ENCODE results near the gene SEMA5A.
"Not testable (repeated sequence)": the region's sequence is repeated elsewhere in the genome, so short reads cannot be mapped to it uniquely, and the experiment has no call there.

The SEMA5A gene

DNA sequence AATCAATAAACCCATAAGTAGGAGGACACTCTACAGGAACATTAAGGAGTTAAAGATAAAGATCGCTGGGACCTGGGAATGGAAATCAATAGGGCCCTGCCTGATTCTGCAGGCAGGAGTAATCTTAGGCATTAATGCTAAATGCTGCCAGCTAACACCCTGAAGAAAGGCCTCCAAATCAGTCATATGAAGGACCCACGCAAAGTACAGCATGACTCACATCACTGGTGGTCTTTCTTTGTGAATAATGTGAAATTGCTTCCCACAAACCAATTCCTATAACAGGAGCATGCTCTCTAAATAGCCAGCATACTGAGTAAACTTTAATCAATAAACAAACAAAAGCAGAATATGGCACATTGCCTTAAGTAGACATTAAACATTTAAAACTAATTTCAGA, 172.3 kb downstream of the SEMA5A start:
- no peak for DNase-seq

DNA sequence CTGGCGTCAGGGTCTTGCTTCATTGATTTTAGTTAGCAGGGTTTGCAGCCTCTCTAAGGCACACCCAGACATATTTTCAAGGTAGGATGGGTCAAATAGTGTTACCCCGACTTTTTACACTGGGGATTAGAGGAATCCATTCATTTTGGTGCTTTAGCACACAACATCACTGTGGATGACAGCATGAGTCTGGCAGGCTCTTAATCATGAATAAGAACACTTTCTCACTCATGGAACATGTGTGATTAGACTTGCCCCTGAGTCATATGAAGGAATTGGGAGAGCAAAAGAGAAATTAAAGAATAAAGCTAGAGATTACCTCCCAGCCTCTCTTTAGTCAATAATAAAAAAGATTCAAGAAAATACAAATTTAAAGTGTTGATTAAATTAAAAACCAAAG, 175.6 kb downstream of the SEMA5A start:
- DNase-seq, result no peak

DNA sequence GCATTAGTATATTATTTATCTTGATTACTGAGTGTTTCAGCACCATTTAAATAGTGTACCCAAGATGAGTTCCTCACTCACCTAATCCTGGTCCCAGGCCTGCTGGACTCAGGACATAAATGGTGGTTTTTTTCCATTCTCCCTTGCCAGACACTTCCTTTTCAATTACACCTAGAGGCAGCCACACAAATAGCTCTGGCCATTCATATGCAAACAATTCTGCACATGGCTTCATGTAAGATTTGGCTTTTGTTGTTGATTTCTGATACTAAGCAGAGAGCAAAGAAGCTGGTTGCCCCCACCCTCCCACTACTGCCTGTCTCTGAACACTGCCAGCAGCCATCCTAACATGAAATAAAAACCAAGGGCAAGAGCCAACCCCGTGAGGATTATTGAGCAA, 180.4 kb downstream of the SEMA5A start:
- no peak for DNase-seq

DNA sequence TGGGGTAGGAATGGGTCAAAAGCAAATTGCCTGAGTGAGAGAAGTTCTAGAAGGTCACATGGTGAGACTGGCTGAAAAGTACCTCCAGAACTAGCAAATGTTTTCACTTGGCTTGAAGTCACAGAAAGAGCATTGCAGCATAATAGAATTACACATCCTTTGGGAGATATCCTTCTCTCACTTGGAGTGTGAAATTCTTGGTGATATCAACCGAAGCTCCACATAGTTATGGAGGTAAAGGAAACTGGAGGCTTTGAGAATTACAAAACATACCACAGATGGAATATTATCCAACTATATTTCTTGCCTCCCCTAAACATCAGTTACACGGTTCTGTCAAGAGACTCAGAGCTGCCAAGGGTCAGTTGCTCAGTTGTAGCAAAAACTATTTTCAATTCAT, 182.4 kb downstream of the SEMA5A start:
- DNase-seq, result no peak

DNA sequence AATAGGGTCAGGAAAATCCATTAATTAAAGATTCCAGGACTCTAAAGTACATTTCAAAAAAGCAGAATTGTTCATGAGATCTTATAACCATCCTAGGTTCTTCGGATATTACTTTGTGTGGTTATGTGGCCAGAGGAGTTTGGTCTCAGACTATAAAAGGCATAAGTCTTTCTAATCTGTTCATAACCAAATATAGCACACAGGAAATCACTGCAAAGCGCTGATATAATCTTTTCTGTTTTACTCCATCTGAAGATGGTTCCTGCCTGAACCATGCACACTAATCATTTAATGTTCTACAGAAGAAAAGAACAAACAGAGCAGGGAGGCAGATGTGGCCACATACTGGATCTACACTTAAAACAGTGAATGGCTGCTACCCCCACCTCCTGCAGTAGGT, 182.8 kb downstream of the SEMA5A start:
- DNase-seq, result no peak

DNA sequence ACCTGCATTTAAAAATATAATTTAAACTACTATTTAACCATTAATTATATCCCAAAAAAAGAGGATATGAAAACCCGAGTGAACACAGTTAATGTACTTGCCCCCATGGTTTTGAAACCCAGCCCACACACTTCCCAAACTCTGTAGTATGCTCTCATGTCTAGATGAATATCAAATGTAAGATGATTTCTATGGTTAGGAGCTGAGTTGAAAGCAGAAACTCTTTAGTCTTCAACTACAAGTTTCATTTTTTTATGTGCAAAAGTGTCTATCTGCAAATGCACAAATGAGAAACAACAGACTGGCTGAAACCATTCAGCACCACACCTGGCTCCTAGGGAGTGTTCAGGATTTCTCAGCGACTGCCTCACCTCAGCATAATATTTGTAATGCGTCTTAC, 183.3 kb downstream of the SEMA5A start:
- DNase-seq, result no peak

DNA sequence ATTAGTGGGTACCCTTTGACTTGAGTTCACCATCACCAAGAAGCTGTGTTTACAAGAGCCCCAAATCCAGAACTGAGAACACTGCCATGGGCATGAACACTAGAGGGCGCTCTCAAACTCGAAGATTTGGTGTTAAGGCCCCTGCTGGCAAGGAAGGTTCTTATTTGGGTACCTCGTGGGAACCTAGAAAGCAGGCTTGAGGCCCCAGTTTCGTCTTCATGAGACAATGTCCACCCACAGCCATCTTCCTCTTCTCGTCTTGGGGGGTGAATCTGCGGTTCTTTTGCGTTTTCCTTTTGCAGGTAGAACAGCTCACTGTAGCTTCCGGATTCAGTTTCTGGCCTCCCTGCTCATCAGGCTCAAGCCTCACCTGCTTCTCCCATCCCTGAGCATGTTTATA, 184.0 kb downstream of the SEMA5A start:
- peak in 28 of 58 donors; percentile 1 to 56 (median 18) for DNase-seq

DNA sequence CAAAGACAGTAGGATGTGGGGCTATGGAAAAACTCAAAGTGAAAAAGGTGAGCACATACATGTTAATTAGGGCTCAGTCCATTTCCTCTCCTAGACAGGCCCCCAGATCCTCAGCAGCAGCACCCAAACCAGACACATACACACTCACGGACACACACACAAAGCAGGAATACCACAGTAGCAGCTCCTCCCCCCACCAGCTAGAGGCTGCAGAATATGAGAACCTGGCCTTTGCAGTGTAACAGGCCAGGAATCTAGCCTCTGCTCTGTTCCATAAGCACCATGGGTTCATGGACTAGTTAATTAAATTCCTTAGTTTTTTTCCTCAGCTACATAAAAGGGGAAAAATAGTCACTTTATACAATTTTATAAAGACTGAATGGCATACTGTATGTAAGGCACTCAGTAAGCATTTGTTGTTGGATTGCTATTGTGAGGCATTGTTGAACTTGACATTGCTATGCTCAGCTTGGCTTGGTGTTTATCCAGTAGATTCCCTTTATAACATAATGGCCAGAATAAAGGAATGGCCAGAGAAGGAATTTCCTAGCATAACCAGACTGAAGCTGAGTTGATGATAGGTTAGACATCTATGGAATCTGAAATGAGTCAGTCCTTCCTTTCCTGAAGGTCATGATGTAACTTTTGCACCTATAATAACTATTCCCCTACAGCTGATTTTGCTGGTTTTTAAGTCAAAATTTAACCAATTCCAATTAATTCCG, 186.8 kb downstream of the SEMA5A start:
- DNase-seq, result no peak

DNA sequence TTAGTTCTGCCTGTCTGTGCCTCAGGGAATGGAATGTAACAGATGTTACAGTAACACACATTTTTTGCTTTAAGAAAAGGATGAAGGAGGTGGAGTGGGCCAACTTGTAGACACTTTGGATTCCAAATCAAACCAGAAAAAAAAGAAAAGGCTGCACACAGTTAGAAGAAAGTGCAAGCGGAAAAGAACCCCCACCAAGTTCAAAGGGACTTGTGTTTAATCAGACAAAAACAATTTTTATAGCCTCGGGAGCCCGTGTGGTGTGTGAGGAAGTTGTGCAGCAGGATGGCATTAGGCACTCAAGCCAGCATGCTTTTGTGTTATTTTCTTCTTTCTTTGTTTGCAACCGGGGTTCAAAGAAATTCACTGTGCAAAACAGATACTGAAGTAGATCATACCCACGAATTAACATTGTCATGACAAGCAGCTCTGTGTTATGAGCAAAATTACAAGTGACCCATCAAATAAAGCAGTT, 189.5 kb downstream of the SEMA5A start:
- DNase-seq, result no peak

DNA sequence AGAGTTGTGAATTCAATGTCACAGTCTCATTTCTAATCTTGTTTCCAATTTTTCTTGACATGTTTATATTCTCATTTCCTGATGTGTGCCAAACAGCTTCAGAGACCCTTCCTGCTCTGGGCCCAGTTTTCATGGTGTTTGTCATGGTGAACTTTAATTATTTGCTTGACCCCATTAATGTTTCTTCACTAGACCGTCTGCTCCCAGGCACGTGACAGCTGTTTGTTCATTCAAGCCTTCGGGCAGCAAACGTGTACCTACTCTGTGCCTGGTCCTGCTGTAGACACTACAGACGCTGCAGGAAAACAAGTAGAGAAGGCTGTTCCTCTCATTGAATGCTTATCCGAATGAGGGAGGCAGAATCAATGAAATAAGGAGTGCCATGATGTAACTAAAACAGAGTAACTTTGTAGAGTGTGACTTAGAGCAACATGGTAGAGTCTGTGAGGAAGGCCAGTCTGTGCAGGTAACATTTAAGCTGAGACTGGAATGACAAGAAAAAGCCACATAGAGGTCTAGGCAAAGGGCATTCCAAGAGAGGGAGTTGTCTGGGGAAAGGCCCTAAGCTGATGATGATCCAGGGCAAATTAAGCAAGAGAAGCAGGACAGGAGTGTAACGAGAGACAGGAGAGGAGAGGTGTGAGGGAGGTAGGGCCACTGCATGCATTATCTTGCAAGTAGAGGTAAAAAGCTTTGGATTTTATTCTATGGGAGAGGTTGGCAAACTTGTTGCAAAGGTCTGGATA, 191.4 kb downstream of the SEMA5A start:
- no peak for DNase-seq

DNA sequence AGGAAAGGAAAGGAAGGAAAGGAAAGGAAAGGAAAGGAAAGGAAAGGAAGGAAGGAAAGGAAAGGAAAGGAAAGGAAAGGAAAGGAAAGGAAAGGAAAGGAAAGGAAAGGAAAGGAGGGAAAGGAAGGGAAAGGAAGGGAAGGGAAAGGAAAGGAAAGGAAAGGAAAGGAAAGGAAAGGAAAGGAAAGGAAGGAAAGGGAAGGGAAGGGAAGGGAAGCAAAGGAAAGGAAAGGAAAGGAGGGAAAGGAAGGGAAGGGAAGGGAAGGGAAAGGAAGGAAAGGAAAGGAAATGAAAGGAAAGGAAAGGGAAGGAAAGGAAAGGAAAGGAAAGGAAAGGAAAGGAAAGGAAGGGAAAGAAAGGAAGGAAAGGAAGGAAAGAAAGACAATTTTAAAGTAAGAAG, 192.8 kb downstream of the SEMA5A start:
- DNase-seq, result not testable (repeated sequence)

DNA sequence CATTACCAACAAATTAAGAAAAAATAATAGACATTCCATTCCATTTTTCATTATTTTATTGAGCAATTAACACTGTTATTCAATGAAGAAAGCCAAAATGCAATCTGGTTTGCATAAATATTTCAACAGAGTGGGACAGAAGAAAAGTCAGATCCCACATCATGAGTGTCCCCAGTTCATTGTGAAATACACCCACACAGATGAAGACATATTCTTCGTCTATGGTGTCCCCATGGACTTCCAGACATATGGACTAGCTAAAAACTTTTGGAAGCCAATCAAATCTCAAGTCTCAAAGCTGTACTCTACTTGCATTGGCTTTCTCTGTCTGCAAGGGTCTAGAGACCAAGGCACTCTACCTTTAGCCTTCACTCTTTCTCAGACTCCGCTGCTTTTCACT, 194.3 kb downstream of the SEMA5A start:
- no peak for DNase-seq

DNA sequence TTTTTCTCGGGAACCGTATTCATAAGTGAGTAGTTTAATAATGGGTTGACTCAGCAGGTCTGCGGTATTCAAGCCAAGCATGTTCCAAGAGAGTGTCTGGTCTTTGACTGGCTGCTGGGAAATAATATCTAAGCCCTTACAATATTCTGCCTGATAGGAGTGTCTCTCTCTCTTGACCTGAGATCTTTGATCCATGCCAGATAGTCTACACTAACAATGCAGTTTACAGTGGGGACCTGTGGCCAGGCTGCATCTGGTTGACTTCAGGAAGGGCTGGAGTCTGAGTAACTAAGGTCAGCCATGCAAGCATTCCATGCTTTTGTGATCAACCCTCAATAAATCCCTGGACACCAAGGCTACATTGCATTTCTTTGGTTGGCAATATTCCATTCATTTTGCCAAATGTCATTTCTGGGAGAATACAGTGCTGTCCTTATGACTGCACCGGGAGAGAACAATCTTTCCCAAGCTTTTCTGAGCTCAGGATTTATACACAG, 195.5 kb downstream of the SEMA5A start:
- DNase-seq, result no peak

DNA sequence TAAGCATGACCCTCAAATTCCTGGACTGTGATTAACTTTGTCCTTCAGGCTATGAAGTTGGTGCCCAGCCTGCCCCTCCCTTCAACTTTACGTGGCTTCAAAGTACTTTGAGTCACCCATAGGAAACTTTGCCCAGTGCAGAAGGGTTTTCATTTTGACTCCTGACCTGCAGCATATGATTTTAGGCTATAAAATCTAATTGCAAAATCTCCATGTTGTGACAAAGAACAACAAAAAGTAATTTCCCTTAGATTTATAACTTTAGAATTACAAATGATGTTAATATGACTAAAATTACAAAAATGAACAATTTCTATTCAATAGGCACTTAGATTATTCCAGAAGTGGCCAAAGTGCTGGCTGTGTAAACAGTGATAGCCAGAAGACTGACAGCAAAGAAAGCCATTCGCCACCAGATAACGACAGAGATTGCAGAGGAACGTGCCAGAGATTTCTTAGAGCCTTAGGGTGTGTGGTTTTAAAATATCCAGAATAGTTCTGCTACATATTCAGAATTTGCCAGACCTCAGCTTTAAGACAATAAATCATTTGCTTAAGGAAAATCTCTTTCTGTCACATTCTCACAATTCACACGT, 197.4 kb downstream of the SEMA5A start:
- no peak for DNase-seq

DNA sequence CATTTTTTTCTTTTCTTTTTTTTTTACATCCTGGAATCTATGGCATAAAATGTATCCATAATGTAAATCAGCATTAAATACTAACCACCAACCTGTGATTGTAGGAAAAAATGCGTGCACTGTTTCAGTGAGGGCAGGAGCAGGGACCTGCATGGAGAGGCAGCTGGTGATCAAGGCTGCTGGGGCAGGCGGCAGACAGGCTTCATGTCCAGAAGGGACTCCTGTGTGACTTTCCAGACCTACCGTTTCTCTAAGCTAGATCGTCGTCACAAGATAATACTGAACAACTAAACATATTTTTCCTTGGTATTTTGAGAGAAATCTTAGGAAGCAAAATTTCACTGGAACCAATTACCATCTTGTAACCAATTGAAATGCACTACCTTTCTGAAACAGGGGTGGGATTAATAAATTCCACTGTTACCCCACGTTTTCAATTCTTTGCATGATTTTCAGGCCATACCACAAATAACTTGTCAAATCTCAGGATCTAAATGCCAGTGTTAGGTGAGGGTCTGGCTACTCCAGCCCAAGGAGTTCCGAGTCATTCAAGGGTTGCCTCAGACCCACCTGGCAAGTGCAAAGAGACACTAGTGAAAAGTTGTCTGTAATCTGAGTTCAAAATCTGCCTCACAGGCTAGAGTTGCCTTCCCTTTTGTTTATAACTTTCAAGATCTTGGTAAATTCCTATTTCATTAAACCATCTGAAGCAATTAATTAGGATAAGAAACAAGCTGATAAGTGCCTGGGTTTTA, 198.2 kb downstream of the SEMA5A start:
- no peak for DNase-seq

DNA sequence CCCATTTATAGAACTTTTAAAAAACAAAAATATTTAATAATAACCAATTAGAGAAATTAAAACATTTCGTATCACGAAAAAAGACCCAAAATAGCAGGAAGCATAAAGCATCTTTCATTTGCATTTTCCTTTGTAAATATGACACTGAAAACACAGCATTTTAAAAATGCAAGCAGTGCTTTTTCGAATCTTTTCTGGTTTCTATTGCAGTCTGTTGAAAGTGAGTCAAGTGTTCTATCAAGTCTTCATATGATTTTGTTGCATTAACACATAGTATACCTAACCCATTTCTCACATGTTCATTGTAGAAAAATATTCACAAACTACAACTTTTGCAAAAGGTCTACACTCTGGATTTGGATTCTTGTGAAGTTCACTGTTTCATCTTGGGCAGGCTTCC, 198.8 kb downstream of the SEMA5A start:
- no peak for DNase-seq

DNA sequence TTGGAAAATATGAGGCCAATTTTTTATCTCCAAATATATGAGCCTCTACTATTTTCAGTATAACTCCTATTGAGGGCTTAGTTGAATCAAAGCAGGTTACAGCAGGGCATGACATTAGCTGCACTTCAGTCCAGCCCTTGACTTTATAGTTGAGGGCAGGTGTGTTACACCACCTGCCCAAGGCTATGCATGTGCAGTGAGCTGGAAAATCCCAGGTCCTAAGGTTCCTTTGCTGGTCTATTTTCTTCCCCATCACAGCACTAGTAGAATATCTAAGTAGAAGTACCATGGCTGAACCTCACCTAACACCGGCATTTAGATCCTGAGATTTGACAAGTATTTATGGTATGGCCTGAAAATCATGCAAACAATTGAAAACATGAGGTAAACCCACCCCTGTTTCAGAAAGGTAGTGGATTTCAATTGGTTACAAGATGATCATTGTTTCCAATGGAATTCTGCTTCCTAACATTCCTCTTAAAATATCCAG, 201.1 kb downstream of the SEMA5A start:
- DNase-seq, result no peak

DNA sequence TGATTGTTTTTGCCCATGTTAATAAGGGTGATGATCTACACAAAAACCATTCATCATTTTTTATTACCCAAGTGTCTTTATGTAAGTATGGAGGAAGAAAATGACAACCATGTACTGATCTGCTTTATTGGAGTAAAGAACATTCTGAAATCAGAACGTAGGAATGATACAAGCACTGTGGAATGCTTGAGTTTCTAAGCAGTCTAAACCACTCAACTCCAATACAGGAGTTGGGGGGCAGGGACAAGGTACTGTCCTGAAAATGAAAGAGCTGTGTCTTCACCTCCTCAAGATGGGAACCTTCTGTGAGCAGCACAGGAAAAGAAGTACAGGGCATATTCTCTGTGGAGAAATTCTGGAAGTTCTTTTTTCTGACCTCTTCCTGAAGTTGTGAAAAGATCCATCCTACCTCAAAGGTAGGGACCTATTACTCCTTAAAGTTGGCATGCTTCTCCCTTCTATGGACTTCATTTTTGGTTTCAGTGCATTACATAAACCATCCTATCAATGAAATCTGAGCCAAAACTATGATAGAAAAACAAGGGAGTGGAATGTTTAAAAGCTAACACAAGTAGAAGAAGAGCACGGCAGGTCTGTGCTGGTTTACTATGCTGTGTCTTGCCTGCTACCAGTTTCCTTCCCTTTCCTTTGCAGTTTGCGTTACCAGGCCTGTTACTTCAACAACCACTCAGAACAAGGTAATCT, 202.6 kb downstream of the SEMA5A start:
- DNase-seq, result no peak

DNA sequence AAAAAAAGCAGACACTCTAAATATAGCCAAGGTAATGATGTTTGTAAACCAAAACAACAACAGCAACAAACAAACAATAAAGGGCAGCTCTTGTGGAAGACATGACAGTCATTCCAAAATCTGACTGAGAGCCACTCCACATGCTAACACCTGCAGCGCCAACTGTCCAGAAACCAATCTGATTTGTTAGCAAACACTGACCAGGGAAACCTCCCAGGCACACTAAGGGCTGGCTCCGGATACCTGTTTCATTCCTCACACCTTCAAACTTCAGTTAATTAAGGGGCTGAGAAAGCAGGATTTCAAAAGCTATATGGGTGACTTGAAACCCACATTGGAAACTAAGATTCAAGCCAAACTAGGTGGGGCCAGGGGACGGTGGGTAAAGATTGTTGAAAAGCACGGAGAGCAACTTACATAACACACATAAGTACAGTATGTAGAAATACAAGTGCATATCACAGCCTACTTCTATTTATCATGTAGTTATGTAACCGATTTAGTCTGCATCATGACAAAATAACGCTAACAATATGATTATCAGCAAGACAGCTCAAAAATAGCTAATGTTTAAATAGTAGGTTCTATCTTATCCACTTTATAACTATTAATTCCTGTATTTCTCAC, 203.6 kb downstream of the SEMA5A start:
- DNase-seq, result no peak

DNA sequence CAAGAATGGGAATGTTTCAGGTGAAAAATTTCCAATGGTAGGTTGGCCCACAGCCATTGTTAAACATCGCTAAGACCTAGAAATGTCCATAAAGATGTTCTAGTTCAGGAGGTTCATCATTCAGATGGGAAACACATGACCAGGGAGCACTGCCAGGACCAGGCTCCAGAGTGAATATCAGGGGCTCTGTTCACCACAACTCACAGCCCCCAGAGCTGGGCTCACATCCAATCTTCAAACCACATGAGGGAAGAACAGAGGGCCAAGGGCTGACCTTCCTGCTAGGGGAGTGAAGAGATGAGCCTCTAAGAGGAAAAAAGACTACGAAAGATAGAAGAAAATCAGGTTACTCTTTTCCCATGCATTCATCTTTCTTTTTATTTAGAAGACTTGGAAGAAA, 205.8 kb downstream of the SEMA5A start:
- DNase-seq, result no peak
